Large intestine (tissue), 3 donors: ENCODE results near the gene GRIN3A. TPM values are rescaled to one million over a fixed set of nuclear protein-coding genes. Genes with fewer than 3 reads are reported as not detected.
"Not testable (repeated sequence)": the region's sequence is repeated elsewhere in the genome, so short reads cannot be mapped to it uniquely, and the experiment has no call there.

Source experiments
- DNase-seq, 2 donors: peaks; one replicate each; pipeline versions ENCODE4 v3.0.0 to v3.0.0-alpha.2; 2013
- H3K27ac ChIP-seq: one replicate; pipeline ENCODE4 v1.5.1; 2013; ENCODE audit warnings: low read length
- H3K27me3 ChIP-seq: 2 replicates; pipeline ENCODE4 v1.6.1; 2013; ENCODE audit warnings: low read length; ENCODE audit not compliant: control insufficient read depth, insufficient read depth
- H3K36me3 ChIP-seq: 2 replicates; pipeline ENCODE4 v1.6.1; 2013; ENCODE audit warnings: low read length; ENCODE audit not compliant: control insufficient read depth, insufficient read depth
- H3K4me1 ChIP-seq: one replicate; pipeline ENCODE4 v1.6.1; 2013; ENCODE audit warnings: low read length; ENCODE audit not compliant: control insufficient read depth, insufficient read depth
- H3K4me3 ChIP-seq: one replicate; pipeline ENCODE4 v1.5.1; 2013; ENCODE audit warnings: low read length
- H3K9me3 ChIP-seq: one replicate; pipeline ENCODE4 v1.6.1; 2013; ENCODE audit warnings: mild to moderate bottlenecking, low read depth, low read length, moderate library complexity; ENCODE audit not compliant: control insufficient read depth
- WGBS: methylation state at CpG from one replicate; pipeline ENCODE4 v1.1.5; 2013; ENCODE audit warnings: low lambda C conversion rate; ENCODE audit not compliant: insufficient coverage; 5-methylcytosine and 5-hydroxymethylcytosine counted together
- polyA plus RNA-seq: library from polyadenylated mRNA; unstranded; fragments of 120-200 nt; gene quantifications from one replicate; pipeline ENCODE4 v1.2.1, GENCODE V29; 2013

Gene GRIN3A
- polyA plus RNA-seq, 1 donor, result 0.30 TPM

- H3K4me1 ChIP-seq, result peaks cover 15% of the 10 kb centered on the region
- H3K9me3 ChIP-seq, result no peaks in the 10 kb centered on the region
- H3K4me3 ChIP-seq, result no peak overlapping the region
- DNase-seq, result peak in 1 of 2 donors; percentile 38
- no peak overlapping the region for H3K27ac ChIP-seq
- WGBS, result 54% methylated on average over 3 of the region's 11 CpGs
- H3K36me3 ChIP-seq, result no peaks in the 10 kb centered on the region
- peaks cover 10% of the 10 kb centered on the region for H3K27me3 ChIP-seq
Measured at GRCh38 chr9:101601904-101602765, 136.3 kb downstream of the GRIN3A start.

- Histone ChIP-seq H3K4me1 (no peaks in the 10 kb centered on the region), H3K27me3 (peaks cover 5% of the 10 kb centered on the region), H3K9me3 (no peaks in the 10 kb centered on the region), H3K27ac (no peak within 1 kb of the TSS), H3K36me3 (no peaks in the 10 kb centered on the region), H3K4me3 (no peak within 1 kb of the TSS)
- no peak for DNase-seq
- no CpG with 5 or more reads among the region's 19 CpGs for WGBS
Measured at GRCh38 chr9:101594796-101595195, 143.7 kb downstream of the GRIN3A start, which contains the start of gene PPP3R2. Gene PPP3R2 (minus strand): TSS chr9:101594969. CDS start chr9:101594921, 48 bp downstream.

- Histone ChIP-seq H3K36me3 (no peaks in the 10 kb centered on the region), H3K27me3 (no peaks in the 10 kb centered on the region), H3K4me3 (no peak overlapping the region), H3K4me1 (no peaks in the 10 kb centered on the region), H3K9me3 (no peaks in the 10 kb centered on the region), H3K27ac (no peak overlapping the region)
- WGBS, result no CpG with 5 or more reads among the region's 2 CpGs
- DNase-seq, result no peak
Measured at GRCh38 chr9:101593345-101593744, 145.1 kb downstream of the GRIN3A start.

- Histone ChIP-seq H3K36me3 (no peaks in the 10 kb centered on the region), H3K27me3 (no peaks in the 10 kb centered on the region), H3K9me3 (no peaks in the 10 kb centered on the region), H3K4me3 (no peak overlapping the region), H3K4me1 (no peaks in the 10 kb centered on the region), H3K27ac (no peak overlapping the region)
- DNase-seq, result no peak
Measured at GRCh38 chr9:101592788-101593187, 145.7 kb downstream of the GRIN3A start.

- no peak overlapping the region for H3K4me3 ChIP-seq
- H3K36me3 ChIP-seq, result no peaks in the 10 kb centered on the region
- DNase-seq, result no peak
- H3K27me3 ChIP-seq, result no peaks in the 10 kb centered on the region
- H3K9me3 ChIP-seq, result no peaks in the 10 kb centered on the region
- no peaks in the 10 kb centered on the region for H3K4me1 ChIP-seq
- H3K27ac ChIP-seq, result no peak overlapping the region
Measured at GRCh38 chr9:101591787-101592446, 146.5 kb downstream of the GRIN3A start.

GRCh38 chr9:101590901-101591300, 147.5 kb downstream of the GRIN3A start:
- DNase-seq, result no peak
- Histone ChIP-seq H3K4me3 (no peak overlapping the region), H3K27ac (no peak overlapping the region), H3K36me3 (no peaks in the 10 kb centered on the region), H3K27me3 (no peaks in the 10 kb centered on the region), H3K9me3 (no peaks in the 10 kb centered on the region), H3K4me1 (no peaks in the 10 kb centered on the region)
- WGBS, result 80% methylated on average over 1 of the region's 3 CpGs

GRCh38 chr9:101590074-101590473, 148.4 kb downstream of the GRIN3A start:
- DNase-seq, H3K27me3 ChIP-seq, H3K4me3 ChIP-seq, H3K27ac ChIP-seq, H3K4me1 ChIP-seq, H3K9me3 ChIP-seq, H3K36me3 ChIP-seq: not testable (repeated sequence)
- 92% methylated on average over 2 of the region's 6 CpGs for WGBS

GRCh38 chr9:101587332-101588043, 151.0 kb downstream of the GRIN3A start:
- Histone ChIP-seq H3K27me3 (no peaks in the 10 kb centered on the region), H3K4me1 (no peaks in the 10 kb centered on the region), H3K36me3 (no peaks in the 10 kb centered on the region), H3K9me3 (no peaks in the 10 kb centered on the region), H3K27ac (no peak overlapping the region), H3K4me3 (no peak overlapping the region)
- WGBS, result no CpG with 5 or more reads among the region's 4 CpGs
- no peak for DNase-seq

- no peaks in the 10 kb centered on the region for H3K36me3 ChIP-seq
- WGBS, result 93% methylated on average over 3 of the region's 5 CpGs
- no peak overlapping the region for H3K27ac ChIP-seq
- H3K9me3 ChIP-seq, result no peaks in the 10 kb centered on the region
- H3K4me1 ChIP-seq, result no peaks in the 10 kb centered on the region
- no peak for DNase-seq
- no peak overlapping the region for H3K4me3 ChIP-seq
- no peaks in the 10 kb centered on the region for H3K27me3 ChIP-seq
Measured at GRCh38 chr9:101586651-101587050, 151.8 kb downstream of the GRIN3A start.

- peak in 1 of 2 donors; percentile 22 for DNase-seq
- Histone ChIP-seq H3K36me3 (no peaks in the 10 kb centered on the region), H3K4me3 (no peak overlapping the region), H3K27me3 (no peaks in the 10 kb centered on the region), H3K4me1 (no peaks in the 10 kb centered on the region), H3K9me3 (no peaks in the 10 kb centered on the region), H3K27ac (no peak overlapping the region)
- WGBS, result 78% methylated on average over 2 of the region's 3 CpGs
Measured at GRCh38 chr9:101585740-101586139, 152.7 kb downstream of the GRIN3A start.
